Upper lobe of right lung (tissue), 1 donor: Measurements from ENCODE around the gene BTN1A1. TPM values are rescaled to one million over a fixed set of nuclear protein-coding genes. Genes with fewer than 3 reads are reported as not detected.

Experiments
- ATAC-seq: fragments of 200-7000 bp; cut with Tn5 transposase; one replicate; pipeline ENCODE4 v1.9.1; 2020; ENCODE audit warnings: mild to moderate bottlenecking, moderate library complexity
- DNase-seq: peaks from one replicate; pipeline ENCODE4 v3.0.0-alpha.2; 2020
- H3K27ac ChIP-seq: fragments of 200-600 bp; one replicate; pipeline ENCODE4 v1.8.0; 2022
- H3K27me3 ChIP-seq: fragments of 200-600 bp; one replicate; pipeline ENCODE4 v1.8.0; 2022; ENCODE audit warnings: mild to moderate bottlenecking
- H3K36me3 ChIP-seq: fragments of 200-600 bp; one replicate; pipeline ENCODE4 v1.8.0; 2022
- H3K4me1 ChIP-seq: fragments of 200-600 bp; one replicate; pipeline ENCODE4 v1.8.0; 2022
- H3K4me3 ChIP-seq: fragments of 200-600 bp; one replicate; pipeline ENCODE4 v1.8.0; 2022; ENCODE audit warnings: mild to moderate bottlenecking
- H3K9me3 ChIP-seq: fragments of 200-600 bp; one replicate; pipeline ENCODE4 v1.8.0; 2022
- CTCF ChIP-seq: fragments of 200-600 bp; IDR thresholded peaks from one replicate; pipeline ENCODE4 v1.8.0; 2022; ENCODE audit warnings: antibody characterized with exemption
- intact Hi-C: fragments of 100-400 bp; cut with DNase I; formaldehyde crosslinking; loops from one replicate; pipeline ENCODE4 v1.11.0; 2022
- total RNA-seq: library from RNA; stranded (reverse); fragmentation: NEBNext Ultra II Directional; extraction: Animal tissue kit (Norgen Biotek cat#: 25700); gene quantifications from one replicate; pipeline ENCODE4 v1.2.1, GENCODE V29; 2021
- donor health status: DM: no; HTN: yes; CAD: no; lungs with severe emphysema.

The BTN1A1 gene
- total RNA-seq, 1 donor from 2014 or later: not detected

- peaks cover 17% of the 10 kb centered on the region for H3K4me1 ChIP-seq
- H3K9me3 ChIP-seq: no peaks in the 10 kb centered on the region
- no peaks in the 10 kb centered on the region for H3K27me3 ChIP-seq
- H3K4me3 ChIP-seq: no peak overlapping the region
- no peak for DNase-seq
- intact Hi-C loops: no loop called here
- no peak for TF ChIP-seq CTCF
- H3K27ac ChIP-seq: no peak overlapping the region
- ATAC-seq: no peak
- H3K36me3 ChIP-seq: peaks cover 83% of the 10 kb centered on the region
Observed at GRCh38 chr6:26465776-26466175, 34.3 kb upstream of the BTN1A1 start.

GRCh38 chr6:26468829-26469228 is 31.3 kb upstream of the BTN1A1 start:
- intact Hi-C loops: no loop called here
- H3K27me3 ChIP-seq: no peaks in the 10 kb centered on the region
- ATAC-seq: no peak
- peaks cover 7% of the 10 kb centered on the region for H3K4me1 ChIP-seq
- peaks cover 58% of the 10 kb centered on the region for H3K36me3 ChIP-seq
- no peak for DNase-seq
- no peak for TF ChIP-seq CTCF
- H3K4me3 ChIP-seq: no peak overlapping the region
- no peak overlapping the region for H3K27ac ChIP-seq
- no peaks in the 10 kb centered on the region for H3K9me3 ChIP-seq

GRCh38 chr6:26470643-26471042 is 29.5 kb upstream of the BTN1A1 start:
- Histone ChIP-seq H3K9me3 (no peaks in the 10 kb centered on the region), H3K27ac (no peak overlapping the region), H3K27me3 (no peaks in the 10 kb centered on the region), H3K36me3 (peaks cover 40% of the 10 kb centered on the region), H3K4me1 (peaks cover 20% of the 10 kb centered on the region), H3K4me3 (no peak overlapping the region)
- intact Hi-C loops: no loop called here
- ATAC-seq (no peak), DNase-seq (no peak)
- no peak for TF ChIP-seq CTCF

DNA sequence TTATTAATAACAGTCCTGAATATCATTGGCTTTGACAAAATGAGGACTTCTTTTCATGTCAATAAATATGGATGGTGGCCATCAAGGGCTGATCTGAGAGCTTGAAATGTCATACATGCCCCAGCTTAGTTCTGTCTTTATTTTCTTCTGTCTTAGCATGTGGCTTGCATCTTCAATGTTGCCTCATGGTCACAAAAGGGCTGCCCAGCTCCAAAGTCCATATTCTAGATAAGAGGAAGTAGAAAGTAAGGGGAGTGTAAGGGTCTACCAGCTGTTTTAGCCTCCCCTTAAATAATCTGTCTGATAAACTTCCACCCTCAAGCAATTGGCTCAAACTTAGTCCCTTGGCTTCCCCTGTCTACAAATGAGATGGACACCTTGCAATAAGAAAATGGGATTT is 28.1 kb upstream of the BTN1A1 start:
- peaks cover 27% of the 10 kb centered on the region for H3K36me3 ChIP-seq
- H3K4me1 ChIP-seq: peaks cover 20% of the 10 kb centered on the region
- H3K27me3 ChIP-seq: no peaks in the 10 kb centered on the region
- no peak for ATAC-seq
- TF ChIP-seq CTCF: no peak
- no peak for DNase-seq
- intact Hi-C loops: no loop called here
- H3K4me3 ChIP-seq: no peak overlapping the region
- no peaks in the 10 kb centered on the region for H3K9me3 ChIP-seq
- no peak overlapping the region for H3K27ac ChIP-seq

DNA sequence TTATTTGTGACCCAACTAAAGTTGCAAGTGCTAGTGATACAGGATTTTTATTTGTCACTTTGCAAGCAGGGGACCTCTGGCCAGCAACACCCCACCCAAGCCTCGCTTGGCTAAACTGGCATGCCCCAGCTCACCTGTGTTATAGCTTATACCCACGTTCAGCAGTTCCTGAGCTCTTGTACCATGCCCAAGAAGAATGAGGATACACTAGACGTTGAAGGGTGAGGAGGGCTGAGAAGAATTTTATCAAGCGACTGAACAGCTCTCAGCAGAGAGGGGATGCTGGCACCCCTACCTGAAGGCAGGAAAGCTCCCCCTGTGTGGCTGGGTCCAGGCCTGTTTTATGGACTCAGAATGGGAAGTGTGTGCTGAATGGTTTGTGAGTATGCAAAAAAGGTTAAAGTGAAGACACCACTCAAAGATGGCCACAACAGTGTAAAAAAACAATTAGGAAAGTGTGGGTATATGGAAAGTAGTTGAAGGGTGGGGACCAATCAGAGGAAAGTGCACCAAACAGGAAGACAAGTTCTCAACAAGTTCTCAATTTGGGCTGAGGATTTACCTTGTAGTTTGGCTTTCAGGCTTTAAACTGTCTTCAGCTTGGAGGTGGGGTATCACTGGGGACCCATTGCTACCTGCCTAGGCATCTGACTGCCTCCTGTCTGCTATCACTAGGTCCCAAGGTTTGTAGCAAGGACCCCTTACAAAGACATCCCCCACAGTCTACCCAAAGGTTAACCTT is 27.4 kb upstream of the BTN1A1 start:
- H3K4me1 ChIP-seq: peaks cover 20% of the 10 kb centered on the region
- no peaks in the 10 kb centered on the region for H3K27me3 ChIP-seq
- peak overlapping the region; percentile 91 for H3K27ac ChIP-seq
- H3K36me3 ChIP-seq: peaks cover 19% of the 10 kb centered on the region
- peak overlapping the region; percentile 61 for H3K4me3 ChIP-seq
- no peaks in the 10 kb centered on the region for H3K9me3 ChIP-seq
- TF ChIP-seq CTCF: no peak
- ATAC-seq (no peak), DNase-seq (no peak)
- intact Hi-C loops: no loop called here

DNA sequence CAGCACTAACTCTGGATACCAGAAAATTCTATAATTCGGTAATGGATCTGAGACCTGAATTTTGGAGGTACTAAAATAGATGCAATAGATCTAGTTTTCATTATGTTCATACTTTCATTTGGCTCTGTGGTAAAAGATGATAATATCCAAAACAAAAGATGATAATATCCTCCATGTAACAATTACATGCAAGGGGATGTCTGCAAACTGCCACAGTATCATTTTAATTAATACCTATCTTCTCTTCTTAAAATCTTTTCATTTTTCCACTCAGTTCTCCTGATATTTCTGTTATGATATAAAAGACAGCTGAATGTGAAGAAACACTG is 26.7 kb upstream of the BTN1A1 start:
- H3K27ac ChIP-seq: peak overlapping the region; percentile 91
- DNase-seq (no peak), ATAC-seq (no peak)

More for the DNA sequence above, 26.7 kb upstream of the BTN1A1 start:
- no peak for TF ChIP-seq CTCF
- peaks cover 20% of the 10 kb centered on the region for H3K4me1 ChIP-seq
- H3K27me3 ChIP-seq: no peaks in the 10 kb centered on the region
- H3K36me3 ChIP-seq: peaks cover 12% of the 10 kb centered on the region
- peak overlapping the region; percentile 61 for H3K4me3 ChIP-seq
- H3K9me3 ChIP-seq: no peaks in the 10 kb centered on the region
- intact Hi-C loops: no loop called here
